ENCODE measurements around the gene TENM3.

TENM3 gene

DNA sequence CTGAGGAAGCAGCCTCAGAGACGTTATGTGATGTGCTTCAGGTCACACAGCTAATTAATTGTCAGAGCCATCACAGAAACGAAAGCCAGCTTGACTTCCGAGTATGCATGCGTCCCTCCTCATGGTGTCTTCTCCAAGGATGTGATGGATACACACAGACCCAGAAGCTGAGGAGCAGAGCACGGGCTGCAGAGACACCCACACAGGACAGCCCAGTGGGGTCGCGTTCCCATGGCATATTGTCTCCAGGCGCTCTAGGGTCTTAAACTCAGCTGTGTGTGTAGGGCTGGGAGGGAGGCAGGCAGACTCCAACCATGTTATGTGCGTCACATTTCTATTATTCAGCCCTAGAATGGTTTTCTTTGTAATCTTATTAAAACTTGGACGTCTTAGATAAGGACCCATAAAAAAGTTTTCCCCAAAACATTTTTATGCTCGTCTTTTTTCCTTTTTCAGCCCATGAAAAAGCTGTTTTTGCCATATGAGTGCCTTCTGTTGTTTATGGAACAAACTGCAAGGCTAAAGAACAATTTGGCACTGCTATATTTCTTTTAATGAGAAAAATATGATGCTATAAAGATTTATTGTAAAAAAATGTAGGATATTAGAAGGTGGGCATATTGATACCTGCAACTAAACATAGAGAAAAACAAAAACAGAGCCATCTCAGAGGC lies 48.5 kb downstream of the TENM3 start:
- Mint-ChIP-seq H3K9me3 (peaks cover 2 to 7% of the 10 kb centered on the region in 2 donors), H3K4me1 (ENCODE audit: low read depth in 2 of 2) (no peaks in the 10 kb centered on the region), H3K27me3 (no peaks in the 10 kb centered on the region), H3K4me3 (no peak overlapping the region), H3K36me3 (ENCODE audit: insufficient read depth) (no peaks in the 10 kb centered on the region), H3K27ac (no peak overlapping the region)
- no peak for DNase-seq
- no peak for ATAC-seq (replicated peaks)

DNA sequence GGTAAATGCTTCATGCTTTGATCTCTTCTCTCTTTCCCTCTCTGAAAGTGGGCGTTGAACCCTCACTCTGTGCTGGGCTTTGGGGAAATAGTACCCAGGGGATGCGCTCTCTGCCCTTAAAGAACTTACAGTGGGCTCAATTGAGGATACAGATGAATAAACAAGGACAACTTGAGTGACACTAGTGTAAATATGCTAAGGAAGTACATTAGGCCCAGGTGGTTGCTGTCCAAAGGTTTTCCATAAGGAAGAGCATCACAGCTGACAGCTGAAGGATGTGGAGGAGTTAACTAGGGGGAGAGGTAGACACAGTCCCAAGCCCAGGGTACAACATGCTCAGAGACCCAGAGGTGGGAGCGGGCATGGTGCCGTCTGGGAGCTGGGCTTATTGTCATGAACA lies 49.4 kb downstream of the TENM3 start:
- Mint-ChIP-seq H3K27ac (no peak overlapping the region), H3K4me3 (no peak overlapping the region), H3K27me3 (no peaks in the 10 kb centered on the region), H3K9me3 (peaks cover 2 to 7% of the 10 kb centered on the region in 2 donors), H3K36me3 (ENCODE audit: insufficient read depth) (no peaks in the 10 kb centered on the region), H3K4me1 (ENCODE audit: low read depth in 2 of 2) (no peaks in the 10 kb centered on the region)
- ATAC-seq (replicated peaks) (no peak), DNase-seq (no peak)

DNA sequence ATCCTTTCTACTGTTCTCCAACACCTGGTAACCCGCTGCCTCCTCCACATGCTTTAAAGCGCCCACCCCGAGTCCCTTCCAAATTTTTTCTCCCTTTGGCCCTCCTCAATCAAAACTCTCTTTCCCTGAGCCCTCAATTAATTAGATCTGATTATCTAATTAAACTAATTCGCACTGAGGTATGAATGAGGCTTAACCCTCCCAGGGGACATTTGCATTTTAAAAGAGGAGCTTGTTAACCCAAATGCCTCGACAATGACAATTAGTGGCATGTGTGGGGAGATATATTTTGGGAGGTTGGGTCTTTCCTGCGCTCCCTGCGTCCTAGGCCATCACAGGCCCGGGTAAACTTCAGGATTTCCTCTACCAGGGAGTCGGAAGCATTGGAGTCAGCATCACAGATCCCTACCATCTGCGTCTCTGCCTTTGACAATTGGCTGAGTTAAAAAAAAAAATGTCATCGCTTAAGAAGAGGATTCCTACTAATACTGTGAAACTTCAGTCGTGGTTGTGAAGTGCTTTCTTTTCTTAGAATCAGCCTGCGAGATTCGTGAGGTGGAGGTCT lies 50.6 kb downstream of the TENM3 start:
- Mint-ChIP-seq H3K27me3 (no peaks in the 10 kb centered on the region), H3K36me3 (ENCODE audit: insufficient read depth) (no peaks in the 10 kb centered on the region), H3K27ac (no peak overlapping the region), H3K9me3 (peaks cover 5 to 7% of the 10 kb centered on the region in 2 donors), H3K4me3 (no peak overlapping the region), H3K4me1 (ENCODE audit: low read depth in 2 of 2) (no peaks in the 10 kb centered on the region)
- ATAC-seq (replicated peaks): no peak
- DNase-seq: no peak

DNA sequence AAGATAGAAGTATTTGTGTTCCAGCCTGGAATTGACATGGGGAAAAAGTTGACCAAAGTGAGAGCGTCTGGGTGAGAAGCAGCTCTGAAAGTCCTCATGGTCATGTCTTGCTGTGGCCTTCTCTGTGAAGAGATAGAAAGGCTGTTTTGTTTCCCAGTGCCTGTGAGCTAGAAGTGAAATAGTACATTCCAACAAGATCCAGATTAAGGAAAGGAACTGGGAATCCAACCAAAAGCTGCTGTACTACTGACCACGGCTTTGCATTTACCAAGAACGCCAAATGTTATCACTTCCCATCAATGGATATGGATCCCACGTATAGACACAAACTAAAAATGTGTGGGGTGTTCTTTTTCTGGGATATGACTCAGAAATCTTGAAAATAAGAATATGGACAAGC lies 51.2 kb downstream of the TENM3 start:
- Mint-ChIP-seq H3K9me3 (peaks cover 5 to 7% of the 10 kb centered on the region in 2 donors), H3K4me1 (ENCODE audit: low read depth in 2 of 2) (no peaks in the 10 kb centered on the region), H3K27ac (no peak overlapping the region), H3K4me3 (no peak overlapping the region), H3K27me3 (no peaks in the 10 kb centered on the region), H3K36me3 (ENCODE audit: insufficient read depth) (no peaks in the 10 kb centered on the region)
- no peak for ATAC-seq (replicated peaks)
- no peak for DNase-seq

DNA sequence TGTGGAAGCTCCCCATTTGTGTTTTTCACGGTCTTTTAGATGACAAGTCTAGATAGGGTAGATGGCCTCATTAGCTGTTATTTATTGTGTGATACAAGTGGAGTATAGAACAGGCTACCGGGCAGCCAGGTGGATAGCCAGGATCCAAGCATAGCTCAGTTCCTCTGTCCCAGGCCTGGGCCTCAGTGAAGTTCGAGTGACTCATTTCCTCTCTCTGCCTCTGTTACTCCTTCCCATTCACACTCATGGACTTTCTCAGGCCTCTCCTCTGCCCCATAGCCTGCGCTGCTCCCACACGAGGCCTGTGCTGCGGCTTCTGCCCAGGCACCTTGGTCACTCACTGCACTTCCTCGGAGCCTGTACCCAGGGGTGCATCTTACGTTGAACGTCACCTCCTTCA lies 54.5 kb downstream of the TENM3 start:
- Mint-ChIP-seq H3K36me3 (ENCODE audit: insufficient read depth) (no peaks in the 10 kb centered on the region), H3K9me3 (peaks cover 0 to 5% of the 10 kb centered on the region in 2 donors), H3K4me3 (no peak overlapping the region), H3K27ac (no peak overlapping the region), H3K4me1 (ENCODE audit: low read depth in 2 of 2) (no peaks in the 10 kb centered on the region), H3K27me3 (no peaks in the 10 kb centered on the region)
- no peak for DNase-seq
- ATAC-seq (replicated peaks): no peak

DNA sequence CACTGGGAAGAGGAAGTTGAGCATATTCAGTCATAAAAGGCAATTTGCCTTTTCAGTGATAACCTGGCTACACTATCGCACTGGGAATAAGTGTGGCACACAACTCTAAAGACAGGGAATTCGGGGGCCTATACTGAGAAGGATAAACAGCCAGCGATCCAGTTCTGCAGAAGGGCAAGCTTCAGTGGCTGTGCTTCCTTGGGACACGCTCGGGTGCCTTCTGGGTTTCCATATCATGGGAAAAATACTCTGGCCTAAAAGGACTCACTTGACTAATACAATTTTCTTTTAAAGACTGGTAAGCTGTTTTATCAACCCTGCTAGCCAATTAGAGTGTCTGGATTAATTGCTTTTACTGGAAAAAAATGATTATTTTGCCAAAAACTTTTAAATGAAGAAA lies 58.5 kb downstream of the TENM3 start:
- H3K36me3 Mint-ChIP-seq (ENCODE audit: insufficient read depth): no peaks in the 10 kb centered on the region
- no peaks in the 10 kb centered on the region for H3K4me1 Mint-ChIP-seq (ENCODE audit: low read depth in 2 of 2)
- DNase-seq: no peak
- no peak overlapping the region for H3K4me3 Mint-ChIP-seq
- H3K27me3 Mint-ChIP-seq: no peaks in the 10 kb centered on the region
- peaks cover 0 to 11% of the 10 kb centered on the region in 2 donors for H3K9me3 Mint-ChIP-seq
- no peak for ATAC-seq (replicated peaks)
- H3K27ac Mint-ChIP-seq: no peak overlapping the region

DNA sequence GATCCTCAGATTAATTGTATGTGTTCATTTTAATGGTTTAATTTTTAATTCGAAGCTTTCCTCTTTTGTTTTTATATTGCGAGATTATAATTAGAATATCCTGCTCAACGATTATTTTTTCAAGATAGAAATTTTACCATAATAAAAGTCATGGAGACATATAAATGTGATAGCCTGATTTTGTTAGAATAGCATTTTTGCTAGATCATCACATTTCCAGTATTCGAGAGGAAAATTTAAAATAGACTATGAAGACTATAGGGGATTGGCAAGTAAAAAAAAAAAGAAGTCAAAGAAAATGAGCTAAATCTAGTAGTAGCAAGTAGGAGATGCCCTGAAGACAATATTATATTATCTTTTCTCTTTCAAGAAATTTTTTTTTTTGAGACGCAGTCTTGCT lies 60.6 kb downstream of the TENM3 start:
- Mint-ChIP-seq H3K36me3 (ENCODE audit: insufficient read depth) (no peaks in the 10 kb centered on the region), H3K4me3 (no peak overlapping the region), H3K4me1 (ENCODE audit: low read depth in 2 of 2) (no peaks in the 10 kb centered on the region), H3K27me3 (no peaks in the 10 kb centered on the region), H3K27ac (no peak overlapping the region), H3K9me3 (peaks cover 0 to 6% of the 10 kb centered on the region in 2 donors)
- DNase-seq (no peak), ATAC-seq (replicated peaks) (no peak)

DNA sequence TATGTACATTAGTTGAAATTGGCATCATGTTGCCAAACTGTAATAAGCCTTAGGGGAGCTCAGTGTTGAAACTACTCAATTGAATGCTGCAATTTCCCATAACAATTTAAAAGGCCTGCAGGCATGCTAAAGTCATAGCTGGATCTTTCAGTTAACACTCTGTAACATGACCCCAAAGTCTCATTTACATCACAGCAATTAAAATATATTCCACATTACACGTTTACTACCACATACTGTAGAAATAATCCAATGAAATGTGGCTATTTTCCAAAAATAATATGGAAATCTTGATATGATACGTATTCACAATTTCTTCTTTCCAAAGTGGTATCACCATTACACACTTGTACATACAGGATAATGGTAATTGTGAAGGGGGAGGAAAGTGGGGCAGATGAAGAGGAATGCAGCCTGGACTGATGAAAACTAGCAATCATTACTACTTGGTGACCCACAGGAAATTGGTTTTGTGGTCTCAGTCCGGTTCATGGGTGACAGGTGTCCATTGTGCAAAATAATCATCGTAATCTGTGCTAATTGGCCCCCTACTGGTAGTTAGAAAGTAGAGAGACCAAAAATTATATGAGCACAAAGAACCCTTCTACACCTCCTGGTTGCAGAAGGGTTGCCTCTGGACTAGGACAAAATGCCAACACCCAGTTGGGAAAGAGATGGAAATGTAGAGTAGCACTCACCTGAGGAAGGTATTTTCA lies 63.7 kb downstream of the TENM3 start:
- Mint-ChIP-seq H3K27me3 (no peaks in the 10 kb centered on the region), H3K36me3 (ENCODE audit: insufficient read depth) (no peaks in the 10 kb centered on the region), H3K27ac (no peak overlapping the region), H3K9me3 (peaks cover 0 to 6% of the 10 kb centered on the region in 2 donors), H3K4me1 (ENCODE audit: low read depth in 2 of 2) (no peaks in the 10 kb centered on the region), H3K4me3 (no peak overlapping the region)
- ATAC-seq (replicated peaks) (no peak), DNase-seq (no peak)

DNA sequence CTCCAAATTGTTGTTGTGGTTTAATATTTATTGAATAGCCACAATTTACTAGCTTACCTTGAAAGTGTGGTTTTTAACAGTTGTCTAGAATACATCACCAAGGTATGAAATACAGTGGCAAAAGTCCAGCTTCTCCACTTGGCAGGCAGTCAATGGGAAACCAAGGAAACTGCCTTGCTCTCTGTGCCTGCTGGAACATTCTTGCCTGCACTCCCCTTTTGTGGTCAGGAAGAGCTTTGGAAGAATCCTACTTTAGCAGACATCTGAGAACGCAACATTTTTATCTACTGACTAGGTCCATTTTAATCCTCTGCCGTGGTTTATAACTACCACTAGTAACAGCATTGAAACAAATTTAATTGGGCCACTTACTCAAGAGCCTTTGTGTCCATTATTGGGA lies 64.5 kb downstream of the TENM3 start:
- no peak for ATAC-seq (replicated peaks)
- H3K4me1 Mint-ChIP-seq (ENCODE audit: low read depth in 2 of 2): no peaks in the 10 kb centered on the region
- H3K9me3 Mint-ChIP-seq: peaks cover 0 to 6% of the 10 kb centered on the region in 2 donors
- DNase-seq: no peak
- no peaks in the 10 kb centered on the region for H3K36me3 Mint-ChIP-seq (ENCODE audit: insufficient read depth)
- H3K27me3 Mint-ChIP-seq: no peaks in the 10 kb centered on the region
- no peak overlapping the region for H3K27ac Mint-ChIP-seq
- H3K4me3 Mint-ChIP-seq: no peak overlapping the region

DNA sequence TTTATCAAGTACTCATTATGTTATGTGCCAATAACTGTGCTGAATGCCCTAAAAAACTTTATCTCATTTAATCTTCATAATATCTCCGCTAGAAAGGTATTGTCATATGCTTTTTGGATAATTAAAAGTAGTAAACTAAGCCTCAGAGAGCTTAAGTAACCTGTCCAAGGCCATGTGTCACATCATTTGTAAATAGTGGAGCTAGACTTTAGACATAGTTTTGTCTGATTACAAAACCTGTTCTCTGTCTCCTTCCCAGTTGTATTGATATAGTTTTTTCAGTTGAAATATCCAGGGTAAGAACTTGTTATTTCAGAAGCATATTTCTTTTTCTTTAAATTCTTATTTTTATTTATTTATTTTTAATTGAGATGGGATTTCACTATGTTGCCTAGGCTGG lies 66.7 kb downstream of the TENM3 start:
- Mint-ChIP-seq H3K4me1 (ENCODE audit: low read depth in 2 of 2) (no peaks in the 10 kb centered on the region), H3K36me3 (ENCODE audit: insufficient read depth) (no peaks in the 10 kb centered on the region), H3K4me3 (no peak overlapping the region), H3K27me3 (no peaks in the 10 kb centered on the region), H3K27ac (no peak overlapping the region), H3K9me3 (peaks cover 5 to 7% of the 10 kb centered on the region in 2 donors)
- no peak for DNase-seq
- no peak for ATAC-seq (replicated peaks)

DNA sequence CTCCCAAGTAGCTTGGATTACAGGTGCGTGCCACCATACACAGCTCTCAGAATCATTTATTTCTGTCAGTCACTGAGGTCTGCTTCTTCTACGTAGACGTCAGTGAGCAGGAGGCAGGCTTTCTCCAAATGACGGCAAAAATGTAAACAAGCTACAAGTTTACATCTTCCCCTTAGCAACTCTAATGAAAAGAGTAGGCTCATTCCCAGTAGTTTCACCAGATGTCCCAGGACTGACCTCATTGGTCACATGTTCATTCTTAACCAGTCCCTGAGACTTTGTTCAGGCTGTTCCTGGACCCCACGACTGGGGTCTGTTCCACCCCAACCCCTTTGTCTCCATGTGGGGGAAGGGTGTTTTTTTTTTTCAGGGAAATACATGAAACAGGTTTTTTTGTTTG lies 67.1 kb downstream of the TENM3 start:
- Mint-ChIP-seq H3K9me3 (peaks cover 6 to 8% of the 10 kb centered on the region in 2 donors), H3K27me3 (no peaks in the 10 kb centered on the region), H3K27ac (no peak overlapping the region), H3K36me3 (ENCODE audit: insufficient read depth) (no peaks in the 10 kb centered on the region), H3K4me3 (no peak overlapping the region), H3K4me1 (ENCODE audit: low read depth in 2 of 2) (no peaks in the 10 kb centered on the region)
- no peak for DNase-seq
- ATAC-seq (replicated peaks): no peak

DNA sequence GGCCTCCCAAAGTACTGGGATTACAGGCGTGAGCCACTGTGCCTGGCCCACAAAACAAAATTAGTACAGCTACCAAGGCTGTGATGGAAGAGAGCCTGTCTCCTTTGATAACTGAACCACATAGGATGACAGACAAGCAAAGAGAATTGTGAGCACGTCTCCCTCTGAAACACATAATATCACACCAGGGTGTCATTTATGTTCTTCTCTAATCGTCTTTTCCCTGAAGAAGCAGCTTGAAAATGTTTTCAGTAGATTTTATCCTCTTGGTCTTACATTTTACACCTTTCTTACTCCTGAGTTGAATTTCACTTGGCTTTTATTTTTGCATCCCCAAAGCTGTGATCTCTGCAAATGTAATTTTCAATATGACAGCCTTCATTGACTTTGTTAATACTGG lies 67.8 kb downstream of the TENM3 start:
- H3K4me3 Mint-ChIP-seq: no peak overlapping the region
- H3K9me3 Mint-ChIP-seq: peaks cover 4 to 8% of the 10 kb centered on the region in 2 donors
- ATAC-seq (replicated peaks) (no peak), DNase-seq (no peak)
- no peaks in the 10 kb centered on the region for H3K4me1 Mint-ChIP-seq (ENCODE audit: low read depth in 2 of 2)
- no peaks in the 10 kb centered on the region for H3K36me3 Mint-ChIP-seq (ENCODE audit: insufficient read depth)
- no peaks in the 10 kb centered on the region for H3K27me3 Mint-ChIP-seq
- H3K27ac Mint-ChIP-seq: no peak overlapping the region

DNA sequence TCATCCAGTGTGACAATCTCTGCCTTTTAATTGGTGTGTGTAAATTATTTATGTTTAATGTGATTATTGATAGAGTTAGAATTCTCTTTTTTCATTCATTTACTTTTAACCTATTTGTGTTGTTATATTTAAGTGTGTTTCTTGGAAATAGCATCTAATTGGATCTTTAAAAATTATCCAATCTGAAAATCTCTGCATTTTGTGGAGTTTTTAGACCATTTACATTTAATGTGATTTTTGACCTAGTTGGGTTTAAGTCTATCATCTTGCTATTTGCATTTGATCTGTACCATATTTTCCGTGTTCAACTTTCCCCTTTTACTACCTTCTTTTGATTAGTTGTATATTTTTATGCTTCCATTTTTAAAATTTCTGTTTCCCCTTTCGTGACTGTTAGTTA lies 71.3 kb downstream of the TENM3 start:
- H3K4me3 Mint-ChIP-seq: no peak overlapping the region
- H3K27me3 Mint-ChIP-seq: no peaks in the 10 kb centered on the region
- DNase-seq: no peak

DNA sequence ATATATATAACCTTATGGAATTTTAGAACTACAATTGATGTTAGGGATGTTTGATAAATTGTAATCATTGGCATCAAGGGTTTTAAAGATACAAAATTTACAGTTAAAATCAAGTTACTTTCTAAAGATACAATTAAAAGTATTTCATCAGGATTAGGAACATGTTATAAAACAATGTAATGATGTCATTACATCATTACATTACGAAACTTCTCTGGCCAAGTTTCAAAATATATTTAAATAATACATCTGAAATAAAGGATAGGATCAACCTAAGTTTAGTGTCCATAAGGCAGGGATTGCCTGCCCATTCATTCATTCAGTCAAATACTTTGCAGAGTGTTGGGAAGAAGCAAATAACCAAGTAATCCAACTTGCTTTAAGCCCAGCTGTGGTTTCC lies 75.1 kb downstream of the TENM3 start:
- DNase-seq (no peak), ATAC-seq (replicated peaks) (no peak)
- Mint-ChIP-seq H3K36me3 (ENCODE audit: insufficient read depth) (no peaks in the 10 kb centered on the region), H3K27ac (no peak overlapping the region), H3K4me1 (ENCODE audit: low read depth in 2 of 2) (no peaks in the 10 kb centered on the region), H3K9me3 (peaks cover 5 to 16% of the 10 kb centered on the region in 2 donors), H3K4me3 (no peak overlapping the region), H3K27me3 (no peaks in the 10 kb centered on the region)

More for the DNA sequence above, 71.3 kb downstream of the TENM3 start:
- Mint-ChIP-seq H3K4me1 (ENCODE audit: low read depth in 2 of 2) (no peaks in the 10 kb centered on the region), H3K36me3 (ENCODE audit: insufficient read depth) (no peaks in the 10 kb centered on the region), H3K27ac (no peak overlapping the region), H3K9me3 (peaks cover 4 to 16% of the 10 kb centered on the region in 2 donors)
- ATAC-seq (replicated peaks): no peak
